Mononuclear cell (primary cell): ENCODE results near the gene PPP4R2. TPM values are rescaled to one million over a fixed set of nuclear protein-coding genes. Genes with fewer than 3 reads are reported as not detected.

Experiments
- total RNA-seq: library from RNA; depleted of rRNA; stranded (reverse); fragments of >200 nt; gene quantifications from one replicate; pipeline ENCODE4 v1.2.3, GENCODE V29; 2012

The PPP4R2 gene
- total RNA-seq, 1 donor: 74.1 TPM

Other genes with a start within 250 kb of the PPP4R2 start
- gene SHQ1, start 148.4 kb upstream of the PPP4R2 start, total RNA-seq: 16.4 TPM
- 0.21 TPM for gene GXYLT2, start 108.8 kb upstream of the PPP4R2 start, total RNA-seq
- gene EBLN2, start 64.8 kb downstream of the PPP4R2 start, total RNA-seq: 18.8 TPM